Smooth muscle cell (in vitro differentiated cells): ENCODE data around the gene USP51. TPM values are rescaled to one million over a fixed set of nuclear protein-coding genes. Genes with fewer than 3 reads are reported as not detected.

Source experiments
- DNase-seq: peaks from one replicate; lab custom pipeline; 2025; ENCODE audit not compliant: unreplicated experiment; lab: John Stamatoyannopoulos, UW
- H2AFZ ChIP-seq: fragments of 200-600 bp; sonication (generic); 2 replicates; pipeline ENCODE4 v1.6.0; 2016; ENCODE audit warnings: antibody characterized with exemption, low read depth, mild to moderate bottlenecking
- H3F3A ChIP-seq: fragments of 200-600 bp; sonication (generic); 2 replicates; pipeline ENCODE4 v1.6.0; 2017; ENCODE audit warnings: antibody characterized with exemption, low read depth
- H3K27ac ChIP-seq: fragments of 200-600 bp; sonication (generic); 2 replicates; pipeline ENCODE4 v1.5.1; 2016; ENCODE audit warnings: low read depth, mild to moderate bottlenecking
- H3K27me3 ChIP-seq: fragments of 200-600 bp; sonication (generic); 2 replicates; pipeline ENCODE4 v1.6.1; 2016; ENCODE audit warnings: low read depth, mild to moderate bottlenecking
- H3K36me3 ChIP-seq: fragments of 200-600 bp; sonication (generic); 2 replicates; pipeline ENCODE4 v1.5.1; 2016; ENCODE audit warnings: low read depth
- H3K4me1 ChIP-seq: fragments of 200-600 bp; sonication (generic); 2 replicates; pipeline ENCODE4 v1.5.1; 2016; ENCODE audit warnings: low read depth
- H3K4me2 ChIP-seq: fragments of 200-600 bp; sonication (generic); 2 replicates; pipeline ENCODE4 v1.6.0; 2016; ENCODE audit warnings: mild to moderate bottlenecking
- H3K4me3 ChIP-seq: fragments of 200-600 bp; sonication (generic); 2 replicates; pipeline ENCODE4 v1.5.1; 2016; ENCODE audit warnings: mild to moderate bottlenecking
- H3K79me2 ChIP-seq: fragments of 200-600 bp; sonication (generic); 2 replicates; pipeline ENCODE4 v1.6.0; 2016; ENCODE audit warnings: low read depth, mild to moderate bottlenecking
- H3K9ac ChIP-seq: fragments of 200-600 bp; sonication (generic); 2 replicates; pipeline ENCODE4 v1.6.0; 2016; ENCODE audit warnings: low read depth
- H3K9me3 ChIP-seq: fragments of 200-600 bp; sonication (generic); replicated peaks from 2 replicates; pipeline ENCODE4 v1.5.1; 2016; ENCODE audit warnings: low read depth
- H4K20me1 ChIP-seq: fragments of 200-600 bp; sonication (generic); 2 replicates; pipeline ENCODE4 v1.6.0; 2016; ENCODE audit warnings: low read depth
- WGBS: methylation state at CpG from one replicate; pipeline ENCODE4 v1.1.7; 2016; ENCODE audit warnings: low lambda C conversion rate; 5-methylcytosine and 5-hydroxymethylcytosine counted together
- polyA plus RNA-seq: library from polyadenylated mRNA; unstranded; fragments of >200 nt; fragmentation: Nextera tagmentation; extraction: Ambion mirVana; gene quantifications from 2 replicates; pipeline ENCODE4 v1.2.1, GENCODE V29; 2016
- total RNA-seq: library from RNA; depleted of rRNA; stranded (reverse); fragments of >200 nt; gene quantifications from 2 replicates; pipeline ENCODE4 v1.2.3, GENCODE V29; 2014
- TF ChIP-seq, protein P1 (sequence below): fragments of 200-600 bp; sonication (generic); IDR thresholded peaks from 2 replicates; pipeline ENCODE4 v1.5.1; 2017; ENCODE audit warnings: borderline replicate concordance, mild to moderate bottlenecking, antibody characterized with exemption; ENCODE audit not compliant: insufficient read depth, poor library complexity, severe bottlenecking

USP51 gene
- total and polyA plus RNA-seq, 2 experiments from 2014 or later, result 0.37 to 1.2 TPM

GRCh38 chrX:55452833-55453124 lies 36.9 kb downstream of the USP51 start:
- H3K9ac ChIP-seq, result peak overlapping the region; percentile 65
- 47% methylated on average over 9 of the region's 9 CpGs for WGBS

GRCh38 chrX:55451990-55452832 lies 37.4 kb downstream of the USP51 start, which contains the start of gene MAGEH1:
Gene MAGEH1, plus strand, starts transcription at chrX:55452127. Its CDS starts 248 bp downstream, at chrX:55452375.
- no peaks in the 10 kb centered on the region for H3K9me3 ChIP-seq
- H4K20me1 ChIP-seq, result no peaks in the 10 kb centered on the region
- H3K27me3 ChIP-seq, result no peaks in the 10 kb centered on the region
- H3K27ac ChIP-seq, result peak within 1 kb of the TSS; percentile 48
- no peaks in the 10 kb centered on the region for H3F3A ChIP-seq
- peaks cover 11% of the 10 kb centered on the region for H3K79me2 ChIP-seq
- H2AFZ ChIP-seq, result peak within 1 kb of the TSS; percentile 80
- H3K4me2 ChIP-seq, result peak within 1 kb of the TSS; percentile 88
- H3K4me3 ChIP-seq, result peak within 1 kb of the TSS; percentile 71
- WGBS, result 42% methylated on average over 43 of the region's 43 CpGs
- DNase-seq, result peak; percentile 26
- TF ChIP-seq, protein P1, sequence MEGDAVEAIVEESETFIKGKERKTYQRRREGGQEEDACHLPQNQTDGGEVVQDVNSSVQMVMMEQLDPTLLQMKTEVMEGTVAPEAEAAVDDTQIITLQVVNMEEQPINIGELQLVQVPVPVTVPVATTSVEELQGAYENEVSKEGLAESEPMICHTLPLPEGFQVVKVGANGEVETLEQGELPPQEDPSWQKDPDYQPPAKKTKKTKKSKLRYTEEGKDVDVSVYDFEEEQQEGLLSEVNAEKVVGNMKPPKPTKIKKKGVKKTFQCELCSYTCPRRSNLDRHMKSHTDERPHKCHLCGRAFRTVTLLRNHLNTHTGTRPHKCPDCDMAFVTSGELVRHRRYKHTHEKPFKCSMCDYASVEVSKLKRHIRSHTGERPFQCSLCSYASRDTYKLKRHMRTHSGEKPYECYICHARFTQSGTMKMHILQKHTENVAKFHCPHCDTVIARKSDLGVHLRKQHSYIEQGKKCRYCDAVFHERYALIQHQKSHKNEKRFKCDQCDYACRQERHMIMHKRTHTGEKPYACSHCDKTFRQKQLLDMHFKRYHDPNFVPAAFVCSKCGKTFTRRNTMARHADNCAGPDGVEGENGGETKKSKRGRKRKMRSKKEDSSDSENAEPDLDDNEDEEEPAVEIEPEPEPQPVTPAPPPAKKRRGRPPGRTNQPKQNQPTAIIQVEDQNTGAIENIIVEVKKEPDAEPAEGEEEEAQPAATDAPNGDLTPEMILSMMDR, result no peak
- H3K36me3 ChIP-seq, result no peaks in the 10 kb centered on the region
- H3K9ac ChIP-seq, result peak within 1 kb of the TSS; percentile 65
- H3K4me1 ChIP-seq, result no peaks in the 10 kb centered on the region

More at GRCh38 chrX:55452833-55453124, 36.9 kb downstream of the USP51 start:
- TF ChIP-seq, protein P1, result no peak
- H2AFZ ChIP-seq, result peak overlapping the region; percentile 80
- no peaks in the 10 kb centered on the region for H3F3A ChIP-seq
- H3K4me2 ChIP-seq, result peak overlapping the region; percentile 88
- no peaks in the 10 kb centered on the region for H3K36me3 ChIP-seq
- no peaks in the 10 kb centered on the region for H3K27me3 ChIP-seq
- no peaks in the 10 kb centered on the region for H3K9me3 ChIP-seq
- no peak for DNase-seq
- no peaks in the 10 kb centered on the region for H4K20me1 ChIP-seq
- H3K4me1 ChIP-seq, result no peaks in the 10 kb centered on the region
- H3K4me3 ChIP-seq, result peak overlapping the region; percentile 71
- H3K79me2 ChIP-seq, result peaks cover 11% of the 10 kb centered on the region
- peak overlapping the region; percentile 48 for H3K27ac ChIP-seq

GRCh38 chrX:55451626-55451989 lies 38.0 kb downstream of the USP51 start:
- 35% methylated on average over 11 of the region's 11 CpGs for WGBS
- Histone ChIP-seq H3K4me2 (peak overlapping the region; percentile 88), H3K27ac (no peak overlapping the region), H3K79me2 (peaks cover 11% of the 10 kb centered on the region), H3K9me3 (no peaks in the 10 kb centered on the region), H3K4me1 (no peaks in the 10 kb centered on the region), H3K4me3 (peak overlapping the region; percentile 71), H4K20me1 (no peaks in the 10 kb centered on the region), H3K9ac (no peak overlapping the region), H3F3A (no peaks in the 10 kb centered on the region), H3K27me3 (no peaks in the 10 kb centered on the region), H2AFZ (peak overlapping the region; percentile 80), H3K36me3 (no peaks in the 10 kb centered on the region)
- no peak for DNase-seq
- TF ChIP-seq, protein P1, result no peak
